ENCODE measurements around the gene TMEM178B. TPM values are rescaled to one million over a fixed set of nuclear protein-coding genes. Genes with fewer than 3 reads are reported as not detected.
"Not testable (repeated sequence)": the region's sequence is repeated elsewhere in the genome, so short reads cannot be mapped to it uniquely, and the experiment has no call there.

Gene TMEM178B
- polyA plus RNA-seq, 4 donors: 0.30 to 0.69 TPM; not detected in 2

GRCh38 chr7:141324870-141325269, 251.0 kb downstream of the TMEM178B start:
- Histone ChIP-seq H3K36me3 (ENCODE audit: control insufficient read depth in 3 of 3, insufficient read depth in 2 of 3, low read depth in 1 of 3, low read length in 3 of 3) (no peaks in the 10 kb centered on the region), H3K4me3 (ENCODE audit: low read depth in 1 of 3, low read length in 3 of 3) (no peak overlapping the region), H3K9me3 (ENCODE audit: control insufficient read depth in 2 of 2, insufficient read depth in 1 of 2, low read depth in 1 of 2, low read length in 1 of 2) (no peaks in the 10 kb centered on the region), H3K4me1 (ENCODE audit: control insufficient read depth in 3 of 3, insufficient read depth in 2 of 3, low read depth in 1 of 3, low read length in 2 of 3) (no peaks in the 10 kb centered on the region), H3K27ac (ENCODE audit: low read depth in 1 of 3, low read length in 2 of 3) (no peak overlapping the region), H3K27me3 (ENCODE audit: control insufficient read depth in 3 of 3, insufficient read depth in 3 of 3, low read length in 3 of 3) (no peaks in the 10 kb centered on the region)
- DNase-seq (no peak), FAIRE-seq (no peak)
- WGBS, 3 donors: 62 to 69% (median 65%) methylated on average over 3 of the region's 3 CpGs

DNA sequence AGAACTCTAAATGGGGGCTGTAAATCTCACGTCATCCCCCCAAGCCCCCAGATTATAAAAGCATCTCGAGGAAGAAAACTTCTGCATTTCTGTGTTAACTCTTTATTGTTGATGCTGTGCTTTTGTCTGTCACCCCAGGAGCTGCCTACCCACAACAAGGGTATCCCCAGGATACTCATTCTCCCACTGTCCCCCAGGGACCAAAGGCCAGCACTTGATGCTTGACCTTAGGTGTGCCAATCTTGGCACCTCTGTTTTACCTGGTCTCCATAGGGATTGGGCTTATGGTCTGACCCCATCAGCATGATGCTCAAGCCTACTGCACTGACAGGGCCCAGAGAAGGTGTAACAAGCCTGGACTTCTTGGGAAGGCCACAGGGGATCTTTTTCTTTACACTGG, 251.4 kb downstream of the TMEM178B start:
- Histone ChIP-seq H3K4me3 (ENCODE audit: low read depth in 1 of 3, low read length in 3 of 3) (no peak overlapping the region), H3K4me1 (ENCODE audit: control insufficient read depth in 3 of 3, insufficient read depth in 2 of 3, low read depth in 1 of 3, low read length in 2 of 3) (no peaks in the 10 kb centered on the region), H3K9me3 (ENCODE audit: control insufficient read depth in 2 of 2, insufficient read depth in 1 of 2, low read depth in 1 of 2, low read length in 1 of 2) (no peaks in the 10 kb centered on the region), H3K36me3 (ENCODE audit: control insufficient read depth in 3 of 3, insufficient read depth in 2 of 3, low read depth in 1 of 3, low read length in 3 of 3) (no peaks in the 10 kb centered on the region), H3K27me3 (ENCODE audit: control insufficient read depth in 3 of 3, insufficient read depth in 3 of 3, low read length in 3 of 3) (no peaks in the 10 kb centered on the region), H3K27ac (ENCODE audit: low read depth in 1 of 3, low read length in 2 of 3) (no peak overlapping the region)
- 30 to 46% (median 35%) methylated on average over 2 of the region's 2 CpGs for WGBS, 3 donors
- DNase-seq (no peak), FAIRE-seq (no peak)

GRCh38 chr7:141328290-141328689, 254.4 kb downstream of the TMEM178B start:
- 46 to 51% (median 51%) methylated on average over 2 of the region's 2 CpGs for WGBS, 3 donors
- no peaks in the 10 kb centered on the region for H3K4me1 ChIP-seq (ENCODE audit: control insufficient read depth in 3 of 3, insufficient read depth in 2 of 3, low read depth in 1 of 3, low read length in 2 of 3)
- no peak overlapping the region for H3K27ac ChIP-seq (ENCODE audit: low read depth in 1 of 3, low read length in 2 of 3)
- FAIRE-seq (no peak), DNase-seq (no peak)
- no peaks in the 10 kb centered on the region for H3K27me3 ChIP-seq (ENCODE audit: control insufficient read depth in 3 of 3, insufficient read depth in 3 of 3, low read length in 3 of 3)
- H3K4me3 ChIP-seq (ENCODE audit: low read depth in 1 of 3, low read length in 3 of 3): no peak overlapping the region
- no peaks in the 10 kb centered on the region for H3K9me3 ChIP-seq (ENCODE audit: control insufficient read depth in 2 of 2, insufficient read depth in 1 of 2, low read depth in 1 of 2, low read length in 1 of 2)
- no peaks in the 10 kb centered on the region for H3K36me3 ChIP-seq (ENCODE audit: control insufficient read depth in 3 of 3, insufficient read depth in 2 of 3, low read depth in 1 of 3, low read length in 3 of 3)

GRCh38 chr7:141330285-141330684, 256.4 kb downstream of the TMEM178B start:
- DNase-seq; H3K4me1 ChIP-seq (ENCODE audit: control insufficient read depth in 3 of 3, insufficient read depth in 2 of 3, low read depth in 1 of 3, low read length in 2 of 3); H3K36me3 ChIP-seq (ENCODE audit: control insufficient read depth in 3 of 3, insufficient read depth in 2 of 3, low read depth in 1 of 3, low read length in 3 of 3); FAIRE-seq; H3K27ac ChIP-seq (ENCODE audit: low read depth in 1 of 3, low read length in 2 of 3); H3K27me3 ChIP-seq (ENCODE audit: control insufficient read depth in 3 of 3, insufficient read depth in 3 of 3, low read length in 3 of 3); H3K4me3 ChIP-seq (ENCODE audit: low read depth in 1 of 3, low read length in 3 of 3); H3K9me3 ChIP-seq (ENCODE audit: control insufficient read depth in 2 of 2, insufficient read depth in 1 of 2, low read depth in 1 of 2, low read length in 1 of 2): not testable (repeated sequence)
- WGBS, 3 donors: 86 to 95% (median 89%) methylated on average over 2 of the region's 2 CpGs

- Histone ChIP-seq H3K4me1 (ENCODE audit: control insufficient read depth in 3 of 3, insufficient read depth in 2 of 3, low read depth in 1 of 3, low read length in 2 of 3) (no peaks in the 10 kb centered on the region), H3K27me3 (ENCODE audit: control insufficient read depth in 3 of 3, insufficient read depth in 3 of 3, low read length in 3 of 3) (no peaks in the 10 kb centered on the region), H3K4me3 (ENCODE audit: low read depth in 1 of 3, low read length in 3 of 3) (no peak overlapping the region), H3K36me3 (ENCODE audit: control insufficient read depth in 3 of 3, insufficient read depth in 2 of 3, low read depth in 1 of 3, low read length in 3 of 3) (no peaks in the 10 kb centered on the region), H3K27ac (ENCODE audit: low read depth in 1 of 3, low read length in 2 of 3) (no peak overlapping the region), H3K9me3 (ENCODE audit: control insufficient read depth in 2 of 2, insufficient read depth in 1 of 2, low read depth in 1 of 2, low read length in 1 of 2) (no peaks in the 10 kb centered on the region)
- FAIRE-seq (no peak), DNase-seq (no peak)
- 79 to 85% (median 83%) methylated on average over 4 of the region's 4 CpGs for WGBS, 3 donors
These were observed 259.6 kb downstream of the TMEM178B start for GRCh38 chr7:141333459-141333858.

- WGBS, 3 donors: 85 to 88% (median 88%) methylated on average over 4 of the region's 4 CpGs
These were observed 261.3 kb downstream of the TMEM178B start for GRCh38 chr7:141335164-141335563.

GRCh38 chr7:141339603-141340002, 265.7 kb downstream of the TMEM178B start:
- Histone ChIP-seq H3K4me1 (ENCODE audit: control insufficient read depth in 3 of 3, insufficient read depth in 2 of 3, low read depth in 1 of 3, low read length in 2 of 3) (no peaks in the 10 kb centered on the region), H3K4me3 (ENCODE audit: low read depth in 1 of 3, low read length in 3 of 3) (no peak overlapping the region), H3K27ac (ENCODE audit: low read depth in 1 of 3, low read length in 2 of 3) (no peak overlapping the region), H3K27me3 (ENCODE audit: control insufficient read depth in 3 of 3, insufficient read depth in 3 of 3, low read length in 3 of 3) (no peaks in the 10 kb centered on the region), H3K9me3 (ENCODE audit: control insufficient read depth in 2 of 2, insufficient read depth in 1 of 2, low read depth in 1 of 2, low read length in 1 of 2) (no peaks in the 10 kb centered on the region), H3K36me3 (ENCODE audit: control insufficient read depth in 3 of 3, insufficient read depth in 2 of 3, low read depth in 1 of 3, low read length in 3 of 3) (no peaks in the 10 kb centered on the region)
- no peak for FAIRE-seq
- DNase-seq: no peak
- 27 to 53% (median 36%) methylated on average over 1 of the region's 1 CpG for WGBS, 3 donors

More at GRCh38 chr7:141335164-141335563, 261.3 kb downstream of the TMEM178B start:
- no peaks in the 10 kb centered on the region for H3K9me3 ChIP-seq (ENCODE audit: control insufficient read depth in 2 of 2, insufficient read depth in 1 of 2, low read depth in 1 of 2, low read length in 1 of 2)
- no peak overlapping the region for H3K27ac ChIP-seq (ENCODE audit: low read depth in 1 of 3, low read length in 2 of 3)
- no peak overlapping the region for H3K4me3 ChIP-seq (ENCODE audit: low read depth in 1 of 3, low read length in 3 of 3)
- FAIRE-seq (no peak), DNase-seq (no peak)
- H3K27me3 ChIP-seq (ENCODE audit: control insufficient read depth in 3 of 3, insufficient read depth in 3 of 3, low read length in 3 of 3): no peaks in the 10 kb centered on the region
- H3K4me1 ChIP-seq (ENCODE audit: control insufficient read depth in 3 of 3, insufficient read depth in 2 of 3, low read depth in 1 of 3, low read length in 2 of 3): no peaks in the 10 kb centered on the region
- H3K36me3 ChIP-seq (ENCODE audit: control insufficient read depth in 3 of 3, insufficient read depth in 2 of 3, low read depth in 1 of 3, low read length in 3 of 3): no peaks in the 10 kb centered on the region

DNA sequence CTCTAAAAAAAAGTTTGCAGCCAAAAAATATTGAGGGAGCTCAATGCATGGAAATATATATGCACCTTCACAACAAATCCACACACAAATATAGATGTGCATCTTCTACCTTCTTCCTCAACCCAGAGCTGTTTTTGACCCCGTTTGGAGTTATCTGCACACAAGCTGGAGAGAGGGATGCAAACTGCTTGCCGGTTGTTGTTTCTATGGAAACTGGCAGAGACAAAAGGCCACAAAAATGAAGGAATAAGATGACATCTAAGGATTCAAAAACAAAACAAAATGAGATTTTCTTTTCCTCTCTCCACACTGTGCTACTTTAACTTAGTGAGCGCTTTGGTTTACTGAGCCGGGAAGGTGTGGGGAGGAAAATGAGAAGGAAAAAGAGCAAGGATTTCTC, 267.1 kb downstream of the TMEM178B start:
- H3K9me3 ChIP-seq (ENCODE audit: control insufficient read depth in 2 of 2, insufficient read depth in 1 of 2, low read depth in 1 of 2, low read length in 1 of 2): no peaks in the 10 kb centered on the region
- FAIRE-seq: no peak
- no peak overlapping the region for H3K27ac ChIP-seq (ENCODE audit: low read depth in 1 of 3, low read length in 2 of 3)
- no peak for DNase-seq
- H3K4me1 ChIP-seq (ENCODE audit: control insufficient read depth in 3 of 3, insufficient read depth in 2 of 3, low read depth in 1 of 3, low read length in 2 of 3): no peaks in the 10 kb centered on the region
- H3K4me3 ChIP-seq (ENCODE audit: low read depth in 1 of 3, low read length in 3 of 3): no peak overlapping the region
- no peaks in the 10 kb centered on the region for H3K27me3 ChIP-seq (ENCODE audit: control insufficient read depth in 3 of 3, insufficient read depth in 3 of 3, low read length in 3 of 3)
- 67 to 75% (median 67%) methylated on average over 4 of the region's 4 CpGs for WGBS, 3 donors
- H3K36me3 ChIP-seq (ENCODE audit: control insufficient read depth in 3 of 3, insufficient read depth in 2 of 3, low read depth in 1 of 3, low read length in 3 of 3): no peaks in the 10 kb centered on the region

GRCh38 chr7:141342621-141343408, 269.0 kb downstream of the TMEM178B start:
- no peak for FAIRE-seq

More at GRCh38 chr7:141342621-141343408, 269.0 kb downstream of the TMEM178B start:
- Histone ChIP-seq H3K4me3 (ENCODE audit: low read depth in 1 of 3, low read length in 3 of 3) (no peak overlapping the region), H3K9me3 (ENCODE audit: control insufficient read depth in 2 of 2, insufficient read depth in 1 of 2, low read depth in 1 of 2, low read length in 1 of 2) (no peaks in the 10 kb centered on the region), H3K27me3 (ENCODE audit: control insufficient read depth in 3 of 3, insufficient read depth in 3 of 3, low read length in 3 of 3) (peaks cover 0 to 5% (median 0%) of the 10 kb centered on the region in 3 donors), H3K4me1 (ENCODE audit: control insufficient read depth in 3 of 3, insufficient read depth in 2 of 3, low read depth in 1 of 3, low read length in 2 of 3) (no peaks in the 10 kb centered on the region), H3K36me3 (ENCODE audit: control insufficient read depth in 3 of 3, insufficient read depth in 2 of 3, low read depth in 1 of 3, low read length in 3 of 3) (no peaks in the 10 kb centered on the region), H3K27ac (ENCODE audit: low read depth in 1 of 3, low read length in 2 of 3) (no peak overlapping the region)
- DNase-seq: no peak
- WGBS, 3 donors: 86 to 89% (median 89%) methylated on average over 16 of the region's 16 CpGs
